WI38 (cell line): ENCODE data around the gene RALBP1.

Experiments used
- H3K4me3 ChIP-seq: 2 replicates; pipeline ENCODE4 v1.5.1; 2011; ENCODE audit warnings: low read depth, mild to moderate bottlenecking, control low read depth, low read length
- TF ChIP-seq, protein P1 (sequence below): IDR thresholded peaks from 2 replicates; pipeline ENCODE4 v1.5.1; 2012; ENCODE audit warnings: low read depth, mild to moderate bottlenecking, control low read depth, low read length

RALBP1 gene

DNA sequence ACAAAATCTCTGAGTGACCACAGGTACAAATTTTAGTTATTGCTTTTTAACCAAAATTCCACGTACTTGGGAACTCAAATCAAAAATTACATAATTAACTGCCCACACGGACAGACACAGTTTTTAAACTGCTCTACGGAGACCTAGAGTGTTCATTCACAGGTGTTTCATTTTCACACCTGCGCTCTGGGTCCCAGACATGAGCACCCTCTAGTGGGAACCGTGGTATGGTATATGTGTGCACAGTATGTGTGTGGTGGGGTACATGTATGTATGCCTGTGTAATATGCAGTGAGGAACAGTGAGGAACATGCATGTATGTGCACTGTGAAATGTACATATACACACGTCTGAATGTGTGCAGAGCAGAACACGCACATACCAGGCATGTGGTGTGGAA lies 74.1 kb downstream of the RALBP1 start:
- TF ChIP-seq, protein P1, sequence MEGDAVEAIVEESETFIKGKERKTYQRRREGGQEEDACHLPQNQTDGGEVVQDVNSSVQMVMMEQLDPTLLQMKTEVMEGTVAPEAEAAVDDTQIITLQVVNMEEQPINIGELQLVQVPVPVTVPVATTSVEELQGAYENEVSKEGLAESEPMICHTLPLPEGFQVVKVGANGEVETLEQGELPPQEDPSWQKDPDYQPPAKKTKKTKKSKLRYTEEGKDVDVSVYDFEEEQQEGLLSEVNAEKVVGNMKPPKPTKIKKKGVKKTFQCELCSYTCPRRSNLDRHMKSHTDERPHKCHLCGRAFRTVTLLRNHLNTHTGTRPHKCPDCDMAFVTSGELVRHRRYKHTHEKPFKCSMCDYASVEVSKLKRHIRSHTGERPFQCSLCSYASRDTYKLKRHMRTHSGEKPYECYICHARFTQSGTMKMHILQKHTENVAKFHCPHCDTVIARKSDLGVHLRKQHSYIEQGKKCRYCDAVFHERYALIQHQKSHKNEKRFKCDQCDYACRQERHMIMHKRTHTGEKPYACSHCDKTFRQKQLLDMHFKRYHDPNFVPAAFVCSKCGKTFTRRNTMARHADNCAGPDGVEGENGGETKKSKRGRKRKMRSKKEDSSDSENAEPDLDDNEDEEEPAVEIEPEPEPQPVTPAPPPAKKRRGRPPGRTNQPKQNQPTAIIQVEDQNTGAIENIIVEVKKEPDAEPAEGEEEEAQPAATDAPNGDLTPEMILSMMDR, result no peak

DNA sequence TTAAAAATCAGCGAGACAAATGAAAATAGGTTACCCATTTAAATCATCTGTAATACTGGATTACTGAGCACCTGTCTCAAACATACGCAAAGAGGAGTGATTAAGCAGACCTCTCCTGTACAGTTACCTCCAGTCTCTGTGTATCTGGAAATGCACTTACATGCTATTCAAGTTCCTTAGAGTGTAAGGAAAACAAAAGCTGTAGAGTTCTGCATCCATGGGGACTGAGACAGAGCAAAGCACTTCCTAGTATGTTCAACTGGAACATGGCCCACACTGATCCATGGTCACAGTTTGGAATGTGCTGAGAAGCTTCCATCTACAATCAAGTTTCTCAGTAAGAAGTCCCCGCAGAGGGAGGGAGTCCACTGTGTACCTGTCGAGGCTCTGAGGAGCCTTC lies 75.1 kb downstream of the RALBP1 start:
- no peak overlapping the region for H3K4me3 ChIP-seq
- TF ChIP-seq, protein P1, result no peak

More for the DNA sequence above, 74.1 kb downstream of the RALBP1 start:
- no peak overlapping the region for H3K4me3 ChIP-seq

DNA sequence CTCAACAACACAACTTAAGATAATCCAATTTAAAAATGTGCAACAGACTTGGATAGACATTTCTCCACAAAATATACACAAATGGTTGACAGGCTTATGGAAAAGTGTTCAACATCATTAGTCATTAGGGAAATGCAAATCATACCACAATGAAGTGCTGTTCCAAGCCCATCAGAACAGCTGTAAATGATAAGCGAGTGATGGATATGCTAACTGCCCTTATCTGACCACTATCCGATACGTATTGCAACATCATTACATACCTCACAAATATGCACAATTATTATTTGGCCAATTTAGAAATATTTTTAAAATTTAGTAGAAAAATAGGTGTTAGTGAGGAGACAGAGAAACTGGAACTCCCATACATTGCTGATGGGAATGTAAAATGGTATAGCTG lies 76.9 kb downstream of the RALBP1 start:
- TF ChIP-seq, protein P1, result no peak
- no peak overlapping the region for H3K4me3 ChIP-seq

DNA sequence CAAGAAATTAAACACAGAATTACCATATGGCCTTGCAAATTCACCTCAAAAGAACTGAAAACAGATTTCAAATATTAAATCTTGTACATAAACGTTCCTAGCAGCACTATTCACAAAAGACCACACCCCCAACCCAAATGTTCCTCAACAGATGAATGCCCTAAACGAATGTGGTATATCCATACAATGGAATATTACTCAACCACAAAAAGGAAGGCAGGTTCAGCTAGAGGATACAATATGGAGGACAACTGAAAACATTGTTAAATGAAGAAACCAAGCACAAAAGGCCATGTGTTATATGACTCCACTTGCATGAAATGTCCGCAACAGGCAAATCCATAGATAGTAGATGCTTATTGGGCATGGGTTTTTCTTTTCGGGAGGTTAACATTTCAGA lies 77.3 kb downstream of the RALBP1 start:
- no peak overlapping the region for H3K4me3 ChIP-seq
- TF ChIP-seq, protein P1, result no peak

DNA sequence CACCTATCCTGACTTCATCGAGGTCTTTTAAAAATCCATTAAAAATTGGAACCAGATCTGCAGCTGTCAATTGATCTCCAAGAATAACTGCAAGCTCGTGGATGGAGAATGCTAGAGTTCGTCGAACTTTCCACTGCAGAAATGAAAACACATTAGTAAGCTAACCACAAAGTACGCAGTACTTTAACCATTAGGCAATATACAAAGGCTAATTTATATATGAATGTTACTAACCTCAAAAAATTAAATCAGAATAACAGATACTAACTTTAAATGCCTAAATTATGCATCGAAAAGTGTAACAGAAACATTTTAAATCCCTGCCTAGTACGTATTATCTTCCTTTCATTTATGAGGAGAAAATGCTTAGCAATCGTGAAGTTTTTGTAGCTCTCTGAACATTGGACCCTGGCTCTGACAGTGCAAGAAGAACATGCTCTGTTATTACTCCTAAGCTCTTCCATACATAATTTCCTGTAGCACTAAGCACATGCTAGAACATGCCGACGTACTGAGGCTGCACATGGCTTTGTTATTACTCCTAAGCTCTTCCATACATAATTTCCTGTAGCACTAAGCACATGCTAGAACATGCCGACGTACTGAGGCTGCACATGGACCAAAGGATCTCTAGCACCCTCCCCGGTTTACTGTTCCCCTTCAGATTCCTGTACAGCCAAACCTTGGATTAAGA lies 82.1 kb downstream of the RALBP1 start:
- TF ChIP-seq, protein P1, result no peak
- no peak overlapping the region for H3K4me3 ChIP-seq

DNA sequence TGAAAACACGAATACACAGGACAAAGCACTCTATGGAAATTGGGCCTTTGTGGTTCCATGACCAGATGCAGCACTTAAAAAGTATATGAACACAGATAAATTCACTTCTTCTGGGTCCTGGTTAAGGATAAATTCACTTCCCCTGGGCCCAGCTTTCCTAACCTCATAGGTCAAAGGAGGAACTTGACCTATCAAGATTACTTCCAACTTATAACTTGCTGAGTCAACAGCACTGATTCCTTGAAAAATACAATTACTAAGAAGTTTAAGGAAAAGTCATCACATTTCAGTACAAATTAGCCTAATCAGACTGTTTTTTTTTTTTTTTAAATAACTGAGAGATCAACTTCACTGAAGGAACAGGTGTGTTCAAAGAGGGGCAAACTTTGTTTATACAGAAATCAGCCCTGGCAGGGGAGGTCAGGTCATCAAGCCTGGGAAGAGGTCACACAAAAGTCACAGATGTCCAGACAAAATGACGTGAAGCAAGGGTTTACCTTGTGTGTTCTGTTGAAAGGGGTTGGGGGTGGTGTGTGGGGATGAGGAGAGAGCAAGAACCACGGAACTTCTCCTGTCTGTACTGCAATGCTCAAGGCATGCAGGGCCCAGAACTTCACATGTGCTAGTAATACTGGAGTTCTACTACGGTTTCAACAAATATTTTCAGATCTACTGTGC lies 83.2 kb downstream of the RALBP1 start:
- TF ChIP-seq, protein P1, result no peak

DNA sequence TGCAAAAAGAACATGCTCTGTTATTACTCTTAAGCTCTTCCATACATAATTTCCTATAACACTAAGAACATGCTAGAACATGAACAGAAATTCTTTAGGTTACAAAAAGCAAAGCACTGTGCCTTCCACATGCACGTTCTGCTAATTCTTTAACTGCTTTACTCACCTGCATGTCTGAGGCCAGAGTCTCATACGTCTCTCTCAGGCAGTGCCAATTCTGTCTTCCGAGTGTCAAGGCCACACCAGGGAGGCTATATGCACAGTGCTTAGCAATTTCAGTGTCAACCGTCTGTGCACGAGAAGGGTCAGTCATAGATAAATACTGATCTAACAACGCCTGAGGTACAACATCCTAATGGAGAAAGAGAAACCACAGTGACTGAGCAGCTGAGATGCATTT lies 83.9 kb downstream of the RALBP1 start:
- no peak overlapping the region for H3K4me3 ChIP-seq
- TF ChIP-seq, protein P1, result no peak

More for the DNA sequence above, 83.2 kb downstream of the RALBP1 start:
- H3K4me3 ChIP-seq, result no peak overlapping the region
